Ascending aorta (tissue), 2 donors: ENCODE data around the gene ATP11A. TPM values are rescaled to one million over a fixed set of nuclear protein-coding genes. Genes with fewer than 3 reads are reported as not detected.

Experiments
- DNase-seq, 2 donors: peaks; one replicate each; pipeline ENCODE4 v3.0.0-alpha.2; 2019; ENCODE audit warnings: low spot score in 2 of 2
- H3K27ac ChIP-seq, 2 donors: fragments of 200-600 bp; sonication (generic); one replicate each; pipeline ENCODE4 v1.5.1; 2016 to 2017; ENCODE audit warnings: mild to moderate bottlenecking in 1 of 2
- H3K27me3 ChIP-seq: fragments of 200-600 bp; sonication (generic); one replicate; pipeline ENCODE4 v1.5.1; 2017
- H3K36me3 ChIP-seq, 2 donors: fragments of 200-600 bp; sonication (generic); one replicate each; pipeline ENCODE4 v1.5.1; 2016
- H3K4me1 ChIP-seq, 2 donors: fragments of 200-600 bp; sonication (generic); one replicate each; pipeline ENCODE4 v1.5.1; 2016 to 2017; ENCODE audit warnings: mild to moderate bottlenecking in 1 of 2
- H3K4me3 ChIP-seq, 2 donors: fragments of 200-600 bp; sonication (generic); one replicate each; pipeline ENCODE4 v1.5.1; 2016 to 2017; ENCODE audit warnings: mild to moderate bottlenecking in 1 of 2
- H3K9me3 ChIP-seq, 2 donors: fragments of 200-600 bp; sonication (generic); one replicate each; pipeline ENCODE4 v1.5.1; 2016
- intact Hi-C: fragments of 100-400 bp; cut with DNase I; formaldehyde crosslinking; loops from one replicate; pipeline ENCODE4 v1.15.1; 2023
- total RNA-seq: library from RNA; depleted of rRNA; stranded (reverse); fragments of >200 nt; gene quantifications from one replicate; pipeline ENCODE4 v1.1.0, GENCODE V29; 2016
- TF ChIP-seq, protein P1 (sequence below), 3 experiments: fragments of 200-600 bp in 2 of 3; fragments of 450-650 bp in 1 of 3; sonication (generic) in 2 of 3; IDR thresholded peaks; one replicate each; pipeline ENCODE4 v1.5.1; 2016 to 2019; ENCODE audit warnings: antibody characterized with exemption in 3 of 3, mild to moderate bottlenecking in 1 of 3, moderate library complexity in 1 of 3

Gene ATP11A
- total RNA-seq, 1 donor from 2014 or later: 50.1 TPM

DNA sequence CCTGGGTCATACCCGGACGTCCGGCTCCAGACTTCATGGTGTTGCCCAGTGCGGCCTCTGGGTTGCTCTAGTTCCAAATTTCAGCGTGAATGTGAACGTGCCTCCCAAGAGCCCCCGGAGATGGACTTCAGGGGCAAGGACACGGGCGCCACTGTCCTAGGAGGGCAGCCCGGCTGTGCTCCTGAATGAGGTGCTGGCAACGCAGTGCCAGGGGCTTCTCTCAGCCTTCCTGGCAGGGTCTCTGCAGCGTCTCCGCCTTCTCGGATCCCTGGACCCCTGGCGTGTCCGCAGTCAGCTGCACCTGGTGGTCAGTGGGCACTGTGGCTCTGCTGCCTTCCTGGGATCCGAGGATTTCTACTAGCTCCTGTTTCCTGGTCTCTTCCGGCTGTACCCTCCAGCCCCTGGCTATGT is 177.5 kb downstream of the ATP11A start:
- no peak overlapping the region for H3K4me3 ChIP-seq
- no peaks in the 10 kb centered on the region for H3K4me1 ChIP-seq
- peaks cover 8 to 14% of the 10 kb centered on the region in 2 donors for H3K36me3 ChIP-seq
- intact Hi-C loops: no loop called here
- H3K27ac ChIP-seq: no peak overlapping the region
- H3K27me3 ChIP-seq: no peaks in the 10 kb centered on the region
- H3K9me3 ChIP-seq: no peaks in the 10 kb centered on the region
- peak in 1 of 2 donors; percentile 33 for DNase-seq
- TF ChIP-seq, protein P1, sequence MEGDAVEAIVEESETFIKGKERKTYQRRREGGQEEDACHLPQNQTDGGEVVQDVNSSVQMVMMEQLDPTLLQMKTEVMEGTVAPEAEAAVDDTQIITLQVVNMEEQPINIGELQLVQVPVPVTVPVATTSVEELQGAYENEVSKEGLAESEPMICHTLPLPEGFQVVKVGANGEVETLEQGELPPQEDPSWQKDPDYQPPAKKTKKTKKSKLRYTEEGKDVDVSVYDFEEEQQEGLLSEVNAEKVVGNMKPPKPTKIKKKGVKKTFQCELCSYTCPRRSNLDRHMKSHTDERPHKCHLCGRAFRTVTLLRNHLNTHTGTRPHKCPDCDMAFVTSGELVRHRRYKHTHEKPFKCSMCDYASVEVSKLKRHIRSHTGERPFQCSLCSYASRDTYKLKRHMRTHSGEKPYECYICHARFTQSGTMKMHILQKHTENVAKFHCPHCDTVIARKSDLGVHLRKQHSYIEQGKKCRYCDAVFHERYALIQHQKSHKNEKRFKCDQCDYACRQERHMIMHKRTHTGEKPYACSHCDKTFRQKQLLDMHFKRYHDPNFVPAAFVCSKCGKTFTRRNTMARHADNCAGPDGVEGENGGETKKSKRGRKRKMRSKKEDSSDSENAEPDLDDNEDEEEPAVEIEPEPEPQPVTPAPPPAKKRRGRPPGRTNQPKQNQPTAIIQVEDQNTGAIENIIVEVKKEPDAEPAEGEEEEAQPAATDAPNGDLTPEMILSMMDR (IDR thresholded peaks at IDR 0.05): no peak

DNA sequence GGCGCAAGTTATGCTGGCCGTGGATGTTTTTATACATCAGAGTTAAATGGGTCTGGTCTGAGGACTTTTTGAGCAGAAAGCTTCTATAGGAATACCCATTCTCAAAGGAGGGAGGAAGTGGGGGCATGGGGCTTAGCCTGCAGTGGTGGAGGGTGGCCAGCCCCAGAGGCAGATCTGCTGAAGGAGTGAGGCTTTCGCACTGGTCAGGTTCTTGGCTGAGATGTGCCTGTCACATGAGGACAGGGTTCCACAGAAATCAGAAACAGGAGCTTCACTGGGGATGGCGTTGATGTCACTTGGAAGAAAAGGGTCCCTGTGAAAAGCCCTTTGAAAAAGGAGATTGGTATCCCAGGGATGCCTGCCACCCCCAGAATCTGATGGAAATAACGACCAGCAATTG is 178.5 kb downstream of the ATP11A start:
- peaks cover 8 to 14% of the 10 kb centered on the region in 2 donors for H3K36me3 ChIP-seq
- H3K4me1 ChIP-seq: no peaks in the 10 kb centered on the region
- no peak overlapping the region for H3K27ac ChIP-seq
- peak in 1 of 2 donors; percentile 15 for DNase-seq
- H3K27me3 ChIP-seq: no peaks in the 10 kb centered on the region
- TF ChIP-seq, protein P1 (IDR thresholded peaks at IDR 0.05): no peak
- H3K4me3 ChIP-seq: no peak overlapping the region
- no peaks in the 10 kb centered on the region for H3K9me3 ChIP-seq
- intact Hi-C loops: no loop called here

DNA sequence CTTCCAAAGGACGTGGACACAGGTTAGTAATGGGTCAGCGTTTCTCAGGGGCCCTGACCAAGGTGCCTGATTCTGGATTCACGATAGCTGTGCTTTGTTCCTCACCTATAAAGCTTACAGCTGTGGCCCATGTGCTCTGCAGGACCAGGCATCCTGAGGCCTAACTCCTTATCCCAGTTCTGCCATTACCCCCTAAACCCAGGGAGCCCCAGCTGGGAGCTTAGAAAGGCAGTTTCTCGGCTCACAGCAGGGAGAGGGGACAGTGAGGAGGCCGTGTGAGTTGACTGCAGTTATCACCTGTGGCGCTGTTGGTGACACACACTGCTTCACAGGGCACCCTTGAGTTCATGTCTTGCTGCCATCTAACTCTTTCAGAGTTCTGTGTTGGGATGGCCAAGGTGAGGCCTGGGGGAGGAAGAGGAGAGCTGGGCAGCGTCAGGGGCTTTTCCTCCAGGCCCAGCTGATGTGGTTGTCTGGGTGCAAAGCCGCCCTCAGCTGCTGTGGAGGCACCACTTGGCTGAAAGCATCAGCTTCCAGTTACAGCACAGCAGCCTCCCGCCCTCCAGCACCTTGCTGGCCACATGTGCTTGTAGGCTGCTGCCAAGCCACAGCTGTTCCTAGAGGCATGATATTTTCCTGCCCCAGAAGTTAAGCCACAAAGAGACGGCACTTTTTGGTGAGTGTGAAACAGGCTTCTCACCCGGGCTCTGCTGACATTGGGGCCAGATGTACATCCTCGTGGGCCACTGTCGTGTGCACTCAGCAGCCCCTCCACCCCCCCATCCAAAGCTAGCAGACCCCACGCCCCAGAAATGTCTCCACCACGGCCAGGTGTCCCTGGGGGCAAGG is 179.6 kb downstream of the ATP11A start:
- TF ChIP-seq, protein P1 (IDR thresholded peaks at IDR 0.05): no peak
- intact Hi-C loops: loop anchor here (5.0 kb wide), 1 partner anchor 252 kb away; no protein-coding TSS in a partner anchor
- Histone ChIP-seq H3K4me3 (no peak overlapping the region), H3K27me3 (no peaks in the 10 kb centered on the region), H3K9me3 (no peaks in the 10 kb centered on the region), H3K36me3 (peaks cover 8 to 14% of the 10 kb centered on the region in 2 donors), H3K4me1 (peaks cover 0 to 2% of the 10 kb centered on the region in 2 donors), H3K27ac (no peak overlapping the region)
- peak in 1 of 2 donors; percentile 49 for DNase-seq

DNA sequence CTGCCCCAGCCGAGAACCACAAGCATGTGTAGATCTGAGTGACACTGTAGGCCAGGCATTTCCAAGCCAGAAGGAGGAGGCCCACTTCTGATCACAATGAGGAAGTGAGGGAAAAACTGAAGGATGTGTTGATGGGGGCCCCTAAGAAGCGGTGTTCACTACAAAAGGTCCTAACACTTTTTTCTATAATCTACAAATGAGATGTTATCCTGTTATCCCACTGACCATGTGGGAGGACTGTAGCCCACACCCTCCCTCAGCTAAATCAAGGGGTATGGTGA is 180.2 kb downstream of the ATP11A start:
- intact Hi-C loops: loop anchor here (5.0 kb wide), 1 partner anchor 253 kb away; no protein-coding TSS in a partner anchor
- H3K27ac ChIP-seq: no peak overlapping the region
- peaks cover 0 to 3% of the 10 kb centered on the region in 2 donors for H3K4me1 ChIP-seq
- peaks cover 8 to 14% of the 10 kb centered on the region in 2 donors for H3K36me3 ChIP-seq
- H3K4me3 ChIP-seq: no peak overlapping the region
- no peaks in the 10 kb centered on the region for H3K27me3 ChIP-seq
- peak in 1 of 2 donors; percentile 4 for DNase-seq
- H3K9me3 ChIP-seq: no peaks in the 10 kb centered on the region
- TF ChIP-seq, protein P1 (IDR thresholded peaks at IDR 0.05): no peak

DNA sequence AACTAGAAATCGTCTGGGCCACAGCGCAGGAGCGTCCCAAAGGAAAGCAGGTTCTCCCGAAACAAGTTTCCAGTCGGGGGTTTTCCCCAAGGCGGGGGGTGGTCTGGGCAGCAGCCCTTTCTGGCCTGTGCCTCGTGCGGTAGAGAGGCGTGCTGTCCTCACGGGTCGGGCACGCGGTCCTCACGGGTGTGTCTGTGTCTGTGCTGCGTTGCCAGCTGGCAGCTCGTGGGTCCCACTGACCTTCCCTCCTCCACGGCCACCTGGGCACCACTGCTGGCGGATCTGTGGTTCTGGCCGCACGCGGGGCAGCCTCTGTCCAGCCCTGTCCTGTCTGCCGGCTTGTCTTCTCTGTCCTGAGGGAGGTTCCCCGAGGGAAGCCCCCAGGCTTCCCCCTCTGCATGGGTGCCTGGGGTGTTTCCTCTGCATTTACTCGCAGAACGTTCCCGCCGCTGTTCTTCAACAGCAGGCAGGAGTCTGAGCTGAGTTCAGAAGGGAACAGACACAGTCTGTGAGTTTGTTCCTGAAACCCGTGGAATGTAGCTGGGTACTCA is 181.0 kb downstream of the ATP11A start:
- intact Hi-C loops: loop anchor here (5.0 kb wide), 1 partner anchor 254 kb away; no protein-coding TSS in a partner anchor
- peaks cover 0 to 3% of the 10 kb centered on the region in 2 donors for H3K4me1 ChIP-seq
- H3K9me3 ChIP-seq: no peaks in the 10 kb centered on the region
- H3K36me3 ChIP-seq: peaks cover 8 to 12% of the 10 kb centered on the region in 2 donors
- no peaks in the 10 kb centered on the region for H3K27me3 ChIP-seq
- peak in 1 of 2 donors; percentile 57 for DNase-seq
- no peak overlapping the region for H3K4me3 ChIP-seq
- TF ChIP-seq, protein P1 (IDR thresholded peaks at IDR 0.05): no peak
- no peak overlapping the region for H3K27ac ChIP-seq
